ENCODE measurements around the gene ZNF575. TPM values are rescaled to one million over a fixed set of nuclear protein-coding genes. Genes with fewer than 3 reads are reported as not detected.
A peak's percentile ranks its signal among the peaks of the same experiment; 100 is the strongest.

ZNF575 gene
- total RNA-seq, 2 donors from 2014 or later = 6.4 to 11.3 TPM

GRCh38 chr19:43524922-43525835 lies 7.8 kb upstream of the ZNF575 start:
- peak; percentile 92 for DNase-seq
- Histone ChIP-seq H3K9ac (ENCODE audit: low read depth in 2 of 2, low read length in 2 of 2) (peak overlapping the region; percentile 97 to 100), H3K4me3 (peak overlapping the region; percentile 68), H3K9me3 (no peaks in the 10 kb centered on the region), H3K27ac (peak overlapping the region; percentile 87), H3K36me3 (no peaks in the 10 kb centered on the region), H3K27me3 (no peaks in the 10 kb centered on the region), H3K4me1 (no peaks in the 10 kb centered on the region)
- no peak for TF ChIP-seq CTCF (IDR thresholded peaks at IDR 0.05)
- intact Hi-C loops (cut with DNase I) = no loop called here

- no peaks in the 10 kb centered on the region for H3K4me1 ChIP-seq
- no peaks in the 10 kb centered on the region for H3K36me3 ChIP-seq
- H3K9me3 ChIP-seq = no peaks in the 10 kb centered on the region
- peak overlapping the region; percentile 68 for H3K4me3 ChIP-seq
- intact Hi-C loops (cut with DNase I) = no loop called here
- no peaks in the 10 kb centered on the region for H3K27me3 ChIP-seq
- TF ChIP-seq CTCF (IDR thresholded peaks at IDR 0.05) = no peak
- DNase-seq = peak; percentile 87
- peak overlapping the region; percentile 97 to 100 for H3K9ac ChIP-seq (ENCODE audit: low read depth in 2 of 2, low read length in 2 of 2)
- peak overlapping the region; percentile 87 for H3K27ac ChIP-seq
Measured at GRCh38 chr19:43525836-43526771, 6.9 kb upstream of the ZNF575 start.

- Histone ChIP-seq H3K27me3 (no peaks in the 10 kb centered on the region), H3K36me3 (no peaks in the 10 kb centered on the region), H3K27ac (peak within 1 kb of the TSS; percentile 87), H3K9ac (ENCODE audit: low read depth in 2 of 2, low read length in 2 of 2) (peak within 1 kb of the TSS; percentile 97 to 100), H3K9me3 (no peaks in the 10 kb centered on the region), H3K4me3 (peak within 1 kb of the TSS; percentile 68), H3K4me1 (no peaks in the 10 kb centered on the region)
- TF ChIP-seq CTCF (IDR thresholded peaks at IDR 0.05) = no peak
- DNase-seq = peak; percentile 94
- intact Hi-C loops (cut with DNase I) = no loop called here
Measured at GRCh38 chr19:43526884-43527859, 5.8 kb upstream of the ZNF575 start, which contains the start of gene ETHE1. TSS of gene ETHE1 (minus strand) at chr19:43527201. CDS start at chr19:43527177, 24 bp downstream.

GRCh38 chr19:43527860-43528622 lies 4.9 kb upstream of the ZNF575 start:
- H3K4me3 ChIP-seq = peak overlapping the region; percentile 68
- no peaks in the 10 kb centered on the region for H3K9me3 ChIP-seq
- H3K36me3 ChIP-seq = no peaks in the 10 kb centered on the region
- no peak for TF ChIP-seq CTCF (IDR thresholded peaks at IDR 0.05)
- H3K4me1 ChIP-seq = no peaks in the 10 kb centered on the region
- DNase-seq = peak; percentile 57
- intact Hi-C loops (cut with DNase I) = no loop called here
- H3K27me3 ChIP-seq = no peaks in the 10 kb centered on the region
- peak overlapping the region; percentile 87 for H3K27ac ChIP-seq
- H3K9ac ChIP-seq (ENCODE audit: low read depth in 2 of 2, low read length in 2 of 2) = peak overlapping the region; percentile 51 to 97

All from colonic mucosa (tissue), 4 donors.